A204.1 (cell line): ENCODE data around the gene PLK5.
"Not testable (repeated sequence)": the region's sequence is repeated elsewhere in the genome, so short reads cannot be mapped to it uniquely, and the experiment has no call there.

Experiments used
- FAIRE-seq: peaks from 2 replicates; lab custom pipeline; 2012; peaks lifted over from hg19 to GRCh38; lab: Jason Lieb, UNC

PLK5 gene

DNA sequence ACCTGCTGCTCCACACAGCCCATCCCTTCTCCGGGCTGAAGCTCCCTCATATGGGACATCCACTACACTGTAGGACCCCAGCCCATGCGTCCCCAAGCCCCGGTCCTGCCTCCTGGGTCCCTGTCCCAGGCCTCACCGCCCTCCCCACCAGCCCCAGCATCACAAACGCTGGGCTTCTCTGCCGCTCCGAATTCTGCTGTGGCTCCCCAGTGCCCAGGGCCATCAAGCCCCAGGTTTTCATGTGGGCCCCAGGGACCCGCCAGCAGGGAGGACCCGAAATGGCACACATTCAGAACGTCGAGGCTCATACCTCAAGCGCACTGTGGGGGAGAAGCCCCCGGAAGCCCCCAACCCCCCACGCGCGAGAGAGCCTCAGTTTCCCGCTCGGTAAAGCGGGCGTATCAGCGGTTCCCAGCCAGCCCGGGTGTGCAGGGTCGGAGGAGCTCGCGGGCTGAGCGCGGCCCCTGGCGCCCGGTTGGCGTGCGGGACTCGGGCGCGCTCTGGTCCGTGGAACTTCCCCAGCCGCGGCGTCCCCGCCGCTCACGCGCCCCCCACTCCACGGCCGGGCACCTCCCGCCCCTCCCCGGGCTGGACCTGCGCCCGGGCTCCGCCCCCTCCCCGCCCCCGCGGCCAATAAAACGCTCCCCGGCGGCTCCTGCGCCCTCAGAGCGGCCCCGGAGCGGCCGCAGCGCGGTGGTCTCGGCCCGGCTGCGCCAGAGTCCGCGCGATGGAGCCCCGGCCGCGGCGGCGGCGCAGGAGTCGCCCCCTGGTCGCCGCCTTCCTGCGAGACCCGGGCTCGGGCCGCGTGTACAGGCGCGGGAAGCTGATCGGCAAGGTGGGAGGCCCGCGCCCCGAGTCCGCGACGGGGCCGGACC lies at the start of gene PLK5:
Gene PLK5, plus strand, starts transcription at position 666 of the 875 bp plus-strand sequence. CDS start 2,920 bp downstream, outside the sequence.
- no peak for FAIRE-seq

DNA sequence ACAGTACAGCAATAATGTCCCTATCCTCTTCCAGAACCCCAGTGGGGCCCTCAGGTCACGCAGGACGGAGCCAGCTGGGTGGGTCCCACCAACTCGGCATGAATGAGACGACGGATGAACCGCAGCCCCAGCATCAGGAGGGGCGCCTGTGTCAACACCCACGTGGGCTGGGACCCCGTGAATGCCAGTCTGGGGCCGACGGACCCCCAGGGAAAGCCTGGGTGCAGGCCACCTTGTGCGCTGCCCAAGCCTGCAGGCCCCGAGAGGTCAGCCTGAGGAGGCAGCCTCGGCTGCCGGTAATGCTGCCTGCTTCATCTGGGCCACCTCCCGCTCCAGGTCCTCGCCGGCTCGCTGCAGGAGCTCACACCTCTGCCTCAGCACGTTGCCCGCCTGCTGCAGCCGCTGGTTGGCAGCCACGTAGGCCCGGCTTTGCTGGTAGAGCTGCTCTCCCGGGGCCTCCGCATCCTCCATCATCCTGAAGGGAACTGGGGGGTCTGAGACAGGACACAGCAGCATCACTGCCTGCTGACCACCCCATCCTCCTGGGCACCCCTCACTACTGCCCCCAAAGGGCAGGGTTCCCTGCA lies 49.0 kb upstream of the PLK5 start:
- FAIRE-seq: no peak

GRCh38 chr19:1475751-1476437 lies 48.0 kb upstream of the PLK5 start:
- FAIRE-seq: no peak

DNA sequence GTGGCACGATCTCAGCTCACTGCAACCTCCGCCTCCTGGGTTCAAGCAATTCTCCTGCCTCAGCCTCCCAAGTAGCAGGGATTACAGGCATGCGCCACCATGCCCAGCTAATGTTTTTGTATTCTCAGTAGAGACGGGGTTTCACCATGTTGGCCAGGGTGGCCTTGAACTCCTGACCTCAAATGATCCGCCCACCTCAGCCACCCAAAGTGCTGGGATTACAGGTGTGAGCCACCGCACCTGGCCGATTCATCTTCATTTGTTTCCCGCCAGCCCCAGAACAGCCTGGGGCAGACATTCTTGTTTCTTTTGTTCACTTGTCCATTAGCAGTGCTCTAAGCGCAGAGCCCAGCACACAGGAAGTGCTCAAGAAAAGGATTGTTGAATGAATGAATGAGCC lies 46.8 kb upstream of the PLK5 start:
- not testable (repeated sequence) for FAIRE-seq

GRCh38 chr19:1478934-1479707 lies 44.8 kb upstream of the PLK5 start, which contains the start of gene C19orf25:
TSS of gene C19orf25 (minus strand) at chr19:1479215. CDS start at chr19:1478903, 312 bp downstream.
- FAIRE-seq: peak; percentile 92

GRCh38 chr19:1481224-1481892 lies 42.5 kb upstream of the PLK5 start:
- FAIRE-seq: no peak

DNA sequence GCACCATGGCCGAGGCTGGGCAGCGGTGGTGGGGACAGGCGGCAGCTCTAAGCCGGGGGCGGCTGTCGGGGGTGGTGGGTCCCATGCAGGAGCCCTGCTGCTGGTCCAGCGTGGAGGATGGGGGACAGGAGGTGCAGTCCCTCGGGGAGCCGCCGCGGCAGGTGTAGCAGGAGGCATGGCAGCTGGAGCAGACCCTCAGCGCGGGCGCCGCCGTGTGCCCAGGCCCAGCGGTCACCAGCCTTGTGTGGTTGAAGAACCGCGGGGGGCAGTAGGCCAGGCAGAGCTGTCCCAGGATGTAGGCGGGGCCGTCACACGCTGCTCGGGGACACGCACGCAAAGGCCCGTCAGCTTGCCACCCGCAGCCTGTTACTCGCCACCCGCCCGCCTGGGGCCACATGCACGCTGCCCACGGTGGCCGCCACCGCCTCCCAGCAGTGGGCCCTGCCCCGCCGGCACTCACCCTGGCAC lies 42.0 kb upstream of the PLK5 start:
- no peak for FAIRE-seq

DNA sequence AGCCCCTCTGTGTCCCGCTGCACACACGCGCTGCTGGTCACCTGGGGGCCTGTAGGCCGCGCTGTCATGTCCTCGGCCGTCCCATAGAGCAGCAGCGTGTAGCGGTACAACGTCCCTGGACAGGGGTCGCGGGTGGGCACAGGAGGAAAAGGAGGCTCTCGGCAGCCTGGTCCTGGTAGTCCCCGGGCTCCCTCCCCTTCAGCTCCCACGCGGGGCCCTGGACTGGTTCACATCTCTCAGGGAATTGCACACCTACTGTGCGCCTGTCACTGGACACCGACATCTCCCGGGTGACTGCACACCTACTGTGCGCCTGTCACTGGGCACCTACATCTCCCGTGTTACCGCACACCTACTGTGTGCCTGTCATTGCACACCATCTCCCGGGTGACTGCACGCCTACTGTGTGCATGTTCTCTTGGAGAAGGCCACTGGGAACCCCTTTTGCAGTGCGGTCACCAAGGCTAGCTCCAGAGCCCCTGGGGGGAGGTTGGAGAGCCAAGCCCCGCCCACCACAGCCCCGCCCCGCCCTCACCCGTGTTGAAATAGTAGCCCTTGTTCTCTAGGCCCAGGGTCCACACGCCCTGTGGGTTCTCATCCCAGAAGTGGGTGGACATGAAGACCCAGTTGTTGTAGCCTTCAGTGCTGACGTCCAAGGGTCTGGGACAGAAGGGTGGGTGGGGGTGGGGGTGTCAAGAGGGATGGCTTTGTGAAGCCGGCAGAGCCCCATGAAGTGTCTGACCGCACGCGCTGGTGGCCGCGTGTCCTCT lies 41.3 kb upstream of the PLK5 start:
- FAIRE-seq: no peak

- no peak for FAIRE-seq
Measured at GRCh38 chr19:1483131-1483978, 40.5 kb upstream of the PLK5 start.

DNA sequence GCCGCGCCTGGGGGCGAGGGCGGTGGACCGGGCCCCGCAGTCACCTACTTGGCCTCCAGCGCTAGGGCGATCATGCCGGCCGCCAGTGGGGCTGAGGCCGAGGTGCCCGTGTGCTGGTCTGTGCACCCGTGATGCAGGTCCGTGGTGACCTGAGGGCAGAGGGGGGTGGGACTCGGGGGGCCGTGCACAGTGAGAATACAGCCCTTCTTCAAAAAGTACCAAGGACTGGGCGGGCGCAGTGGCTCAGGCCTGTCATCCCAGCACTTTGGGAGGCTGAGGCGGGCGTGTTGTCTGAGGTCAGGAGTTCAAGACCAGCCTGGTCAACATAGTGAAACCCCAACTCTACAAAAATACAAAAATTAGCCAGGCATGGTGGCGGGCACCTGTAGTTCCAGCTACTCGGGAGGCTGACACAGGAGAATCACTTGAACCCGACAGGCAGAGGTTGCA lies 39.9 kb upstream of the PLK5 start:
- no peak for FAIRE-seq

GRCh38 chr19:1486720-1487575 lies 36.9 kb upstream of the PLK5 start:
- no peak for FAIRE-seq

- FAIRE-seq: no peak
Measured at GRCh38 chr19:1487576-1488281, 36.1 kb upstream of the PLK5 start.

DNA sequence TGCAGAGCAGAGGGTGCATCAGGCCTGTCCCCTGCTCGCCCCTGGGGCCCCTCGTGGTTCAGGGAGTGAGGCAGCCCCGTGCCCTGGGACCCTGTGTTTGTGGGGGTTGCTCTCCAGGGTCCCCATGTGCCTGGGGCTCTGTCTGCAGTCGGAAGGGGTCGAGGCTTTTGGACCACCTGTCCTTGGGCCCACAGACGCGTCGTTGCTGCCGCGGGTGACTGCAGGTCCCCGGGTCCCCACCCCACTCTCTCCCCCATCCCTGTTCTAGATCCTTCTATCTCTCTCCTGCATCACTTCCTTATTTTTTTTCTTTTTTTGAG lies 35.6 kb upstream of the PLK5 start:
- no peak for FAIRE-seq

GRCh38 chr19:1489463-1490310 lies 34.2 kb upstream of the PLK5 start:
- FAIRE-seq: no peak

DNA sequence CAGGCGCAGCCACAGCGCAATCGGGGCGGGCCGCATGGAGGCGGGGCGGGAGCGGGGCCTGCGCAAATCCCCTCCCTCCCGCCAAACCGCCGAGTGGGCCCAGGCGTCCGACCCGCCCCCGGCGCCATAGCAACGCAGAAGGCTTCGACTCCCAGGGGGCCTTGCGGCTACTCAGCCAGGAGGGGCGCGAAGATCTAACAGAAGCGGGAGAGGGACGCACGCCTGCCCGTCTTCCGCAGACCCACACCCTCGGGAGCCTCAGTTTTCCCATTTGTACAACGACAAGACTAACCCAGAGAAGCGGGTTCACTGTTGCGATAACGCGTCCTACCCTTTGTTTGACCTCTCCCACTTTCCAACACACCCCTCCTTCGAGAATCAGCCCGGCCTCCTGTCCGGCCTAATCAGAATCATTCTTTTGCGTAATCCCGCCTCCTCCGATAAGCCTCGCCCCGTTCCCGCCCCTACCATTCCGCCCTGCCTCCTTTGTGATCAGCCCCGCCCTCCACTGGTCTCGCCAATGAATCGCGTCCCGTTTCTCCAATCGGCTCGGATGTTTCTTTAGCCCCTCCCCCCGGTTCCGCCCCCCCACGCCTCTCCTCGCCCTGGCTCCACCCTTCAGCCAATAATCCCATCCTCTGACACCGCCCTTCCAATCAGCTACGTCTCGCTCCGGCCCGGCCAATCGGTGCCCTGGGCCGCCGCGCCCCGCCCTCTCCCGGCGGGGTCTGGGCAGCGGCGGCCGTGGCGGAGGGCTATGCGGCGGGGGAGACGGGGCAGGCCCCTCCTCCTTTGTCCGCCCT lies 33.4 kb upstream of the PLK5 start, which contains the start of gene PCSK4:
Gene PCSK4, minus strand, starts transcription at position 40 of the 803 bp plus-strand sequence. Its CDS starts 4 bp downstream, at position 36.
- FAIRE-seq: peak; percentile 98
